Stimulated activated CD4-positive, alpha-beta T cell treated with anti-CD3 and anti-CD28 coated beads, Interleukin-4, amount 100 ng/mL, for 1 hour (primary cell): ENCODE results near the gene EXOC8.

ENCODE experiments used
- DNase-seq: peaks from one replicate; pipeline ENCODE4 v3.0.0-alpha.2; 2020

The EXOC8 gene

GRCh38 chr1:231312432-231312788 is 25.2 kb downstream of the EXOC8 start:
- no peak for DNase-seq

GRCh38 chr1:231311720-231312431 is 25.8 kb downstream of the EXOC8 start:
- DNase-seq = no peak

GRCh38 chr1:231310391-231310934 is 27.2 kb downstream of the EXOC8 start:
- no peak for DNase-seq

GRCh38 chr1:231301990-231302389 is 35.7 kb downstream of the EXOC8 start:
- DNase-seq = no peak

GRCh38 chr1:231295938-231296337 is 41.7 kb downstream of the EXOC8 start:
- no peak for DNase-seq

- DNase-seq = no peak
Measured at GRCh38 chr1:231286603-231287002, 51.0 kb downstream of the EXOC8 start.

- DNase-seq = no peak
Measured at GRCh38 chr1:231284441-231284840, 53.2 kb downstream of the EXOC8 start.
